Smooth muscle cell (in vitro differentiated cells): Measurements from ENCODE around the gene PCYOX1L. TPM values are rescaled to one million over a fixed set of nuclear protein-coding genes. Genes with fewer than 3 reads are reported as not detected.

Source experiments
- DNase-seq: peaks from one replicate; lab custom pipeline; 2025; ENCODE audit not compliant: unreplicated experiment; lab: John Stamatoyannopoulos, UW
- H2AFZ ChIP-seq: fragments of 200-600 bp; sonication (generic); 2 replicates; pipeline ENCODE4 v1.6.0; 2016; ENCODE audit warnings: antibody characterized with exemption, low read depth, mild to moderate bottlenecking
- H3F3A ChIP-seq: fragments of 200-600 bp; sonication (generic); 2 replicates; pipeline ENCODE4 v1.6.0; 2017; ENCODE audit warnings: antibody characterized with exemption, low read depth
- H3K27ac ChIP-seq: fragments of 200-600 bp; sonication (generic); 2 replicates; pipeline ENCODE4 v1.5.1; 2016; ENCODE audit warnings: low read depth, mild to moderate bottlenecking
- H3K27me3 ChIP-seq: fragments of 200-600 bp; sonication (generic); 2 replicates; pipeline ENCODE4 v1.6.1; 2016; ENCODE audit warnings: low read depth, mild to moderate bottlenecking
- H3K36me3 ChIP-seq: fragments of 200-600 bp; sonication (generic); 2 replicates; pipeline ENCODE4 v1.5.1; 2016; ENCODE audit warnings: low read depth
- H3K4me1 ChIP-seq: fragments of 200-600 bp; sonication (generic); 2 replicates; pipeline ENCODE4 v1.5.1; 2016; ENCODE audit warnings: low read depth
- H3K4me2 ChIP-seq: fragments of 200-600 bp; sonication (generic); 2 replicates; pipeline ENCODE4 v1.6.0; 2016; ENCODE audit warnings: mild to moderate bottlenecking
- H3K4me3 ChIP-seq: fragments of 200-600 bp; sonication (generic); 2 replicates; pipeline ENCODE4 v1.5.1; 2016; ENCODE audit warnings: mild to moderate bottlenecking
- H3K79me2 ChIP-seq: fragments of 200-600 bp; sonication (generic); 2 replicates; pipeline ENCODE4 v1.6.0; 2016; ENCODE audit warnings: low read depth, mild to moderate bottlenecking
- H3K9ac ChIP-seq: fragments of 200-600 bp; sonication (generic); 2 replicates; pipeline ENCODE4 v1.6.0; 2016; ENCODE audit warnings: low read depth
- H3K9me3 ChIP-seq: fragments of 200-600 bp; sonication (generic); replicated peaks from 2 replicates; pipeline ENCODE4 v1.5.1; 2016; ENCODE audit warnings: low read depth
- H4K20me1 ChIP-seq: fragments of 200-600 bp; sonication (generic); 2 replicates; pipeline ENCODE4 v1.6.0; 2016; ENCODE audit warnings: low read depth
- CTCF ChIP-seq: fragments of 200-600 bp; sonication (generic); IDR thresholded peaks from 2 replicates; pipeline ENCODE4 v1.5.1; 2017; ENCODE audit warnings: borderline replicate concordance, mild to moderate bottlenecking, antibody characterized with exemption; ENCODE audit not compliant: insufficient read depth, poor library complexity, severe bottlenecking
- WGBS: methylation state at CpG from one replicate; pipeline ENCODE4 v1.1.7; 2016; ENCODE audit warnings: low lambda C conversion rate; 5-methylcytosine and 5-hydroxymethylcytosine counted together
- polyA plus RNA-seq: library from polyadenylated mRNA; unstranded; fragments of >200 nt; fragmentation: Nextera tagmentation; extraction: Ambion mirVana; gene quantifications from 2 replicates; pipeline ENCODE4 v1.2.1, GENCODE V29; 2016
- total RNA-seq: library from RNA; depleted of rRNA; stranded (reverse); fragments of >200 nt; gene quantifications from 2 replicates; pipeline ENCODE4 v1.2.3, GENCODE V29; 2014

PCYOX1L gene
- total and polyA plus RNA-seq, 2 experiments from 2014 or later: 6.4 to 13.4 TPM

- Histone ChIP-seq H2AFZ (no peak overlapping the region), H3K27ac (no peak overlapping the region), H3K4me1 (no peaks in the 10 kb centered on the region), H3K4me3 (no peak overlapping the region), H3K27me3 (no peaks in the 10 kb centered on the region), H3K36me3 (no peaks in the 10 kb centered on the region), H3K9me3 (no peaks in the 10 kb centered on the region), H4K20me1 (no peaks in the 10 kb centered on the region), H3K9ac (no peak overlapping the region), H3F3A (no peaks in the 10 kb centered on the region), H3K79me2 (no peaks in the 10 kb centered on the region), H3K4me2 (no peak overlapping the region)
- TF ChIP-seq CTCF: no peak
- 81% methylated on average over 1 of the region's 1 CpG for WGBS
- DNase-seq: no peak
Observed at GRCh38 chr5:149366169-149366729, 8.4 kb downstream of the PCYOX1L start.

DNA sequence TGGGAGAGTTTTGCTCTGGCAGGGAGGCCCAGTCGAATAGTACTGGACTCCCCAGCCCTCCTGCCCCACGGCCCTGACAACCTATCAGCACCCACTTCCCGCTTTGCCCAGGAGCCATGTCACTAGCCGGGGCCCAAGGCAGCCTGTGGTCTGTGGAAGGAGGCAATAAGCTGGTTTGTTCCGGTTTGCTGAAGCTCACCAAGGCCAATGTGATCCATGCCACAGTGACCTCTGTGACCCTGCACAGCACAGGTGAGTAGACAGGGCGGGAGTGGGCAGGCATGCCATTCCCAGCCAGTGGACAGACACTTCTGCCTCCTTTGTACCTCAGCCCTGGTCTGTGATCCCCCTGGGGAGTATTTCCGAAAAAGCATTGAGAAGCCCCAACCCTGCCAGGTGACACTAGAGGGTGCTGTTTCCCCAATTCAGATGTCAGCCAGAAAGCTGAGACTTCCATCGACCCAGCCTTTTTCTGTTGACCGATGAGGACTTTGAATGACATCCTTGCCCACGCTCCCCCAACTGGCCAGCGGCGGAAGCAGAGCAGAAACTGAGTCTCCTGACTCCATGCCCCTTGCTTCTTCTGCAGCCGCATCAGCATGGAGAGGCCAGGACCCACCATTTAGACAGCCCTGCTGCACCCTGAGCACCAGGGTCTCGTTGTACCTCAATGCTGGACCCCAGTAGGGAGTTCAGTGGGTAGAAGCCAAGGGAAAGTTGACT lies 9.6 kb downstream of the PCYOX1L start:
- no peak overlapping the region for H2AFZ ChIP-seq

GRCh38 chr5:149367972-149368645 lies 10.3 kb downstream of the PCYOX1L start:
- no peak overlapping the region for H3K9ac ChIP-seq
- no peak overlapping the region for H3K4me2 ChIP-seq
- no peaks in the 10 kb centered on the region for H3K27me3 ChIP-seq
- H3K27ac ChIP-seq: no peak overlapping the region
- H4K20me1 ChIP-seq: no peaks in the 10 kb centered on the region
- H3K9me3 ChIP-seq: no peaks in the 10 kb centered on the region
- no peak overlapping the region for H3K4me3 ChIP-seq
- 90% methylated on average over 22 of the region's 22 CpGs for WGBS
- no peaks in the 10 kb centered on the region for H3F3A ChIP-seq
- H2AFZ ChIP-seq: no peak overlapping the region
- no peaks in the 10 kb centered on the region for H3K79me2 ChIP-seq
- H3K36me3 ChIP-seq: no peaks in the 10 kb centered on the region
- DNase-seq: no peak
- no peaks in the 10 kb centered on the region for H3K4me1 ChIP-seq
- no peak for TF ChIP-seq CTCF

More for the DNA sequence above, 9.6 kb downstream of the PCYOX1L start:
- no peak overlapping the region for H3K27ac ChIP-seq
- no peaks in the 10 kb centered on the region for H3K27me3 ChIP-seq
- DNase-seq: no peak
- H3K79me2 ChIP-seq: no peaks in the 10 kb centered on the region
- WGBS: 39% methylated on average over 14 of the region's 14 CpGs
- no peaks in the 10 kb centered on the region for H3F3A ChIP-seq
- H3K9ac ChIP-seq: no peak overlapping the region
- no peaks in the 10 kb centered on the region for H4K20me1 ChIP-seq
- no peak overlapping the region for H3K4me3 ChIP-seq
- H3K4me1 ChIP-seq: no peaks in the 10 kb centered on the region
- no peaks in the 10 kb centered on the region for H3K36me3 ChIP-seq
- no peaks in the 10 kb centered on the region for H3K9me3 ChIP-seq
- peak; percentile 79 for TF ChIP-seq CTCF
- no peak overlapping the region for H3K4me2 ChIP-seq
